ENCODE results near the gene FBLN1.

Gene FBLN1

DNA sequence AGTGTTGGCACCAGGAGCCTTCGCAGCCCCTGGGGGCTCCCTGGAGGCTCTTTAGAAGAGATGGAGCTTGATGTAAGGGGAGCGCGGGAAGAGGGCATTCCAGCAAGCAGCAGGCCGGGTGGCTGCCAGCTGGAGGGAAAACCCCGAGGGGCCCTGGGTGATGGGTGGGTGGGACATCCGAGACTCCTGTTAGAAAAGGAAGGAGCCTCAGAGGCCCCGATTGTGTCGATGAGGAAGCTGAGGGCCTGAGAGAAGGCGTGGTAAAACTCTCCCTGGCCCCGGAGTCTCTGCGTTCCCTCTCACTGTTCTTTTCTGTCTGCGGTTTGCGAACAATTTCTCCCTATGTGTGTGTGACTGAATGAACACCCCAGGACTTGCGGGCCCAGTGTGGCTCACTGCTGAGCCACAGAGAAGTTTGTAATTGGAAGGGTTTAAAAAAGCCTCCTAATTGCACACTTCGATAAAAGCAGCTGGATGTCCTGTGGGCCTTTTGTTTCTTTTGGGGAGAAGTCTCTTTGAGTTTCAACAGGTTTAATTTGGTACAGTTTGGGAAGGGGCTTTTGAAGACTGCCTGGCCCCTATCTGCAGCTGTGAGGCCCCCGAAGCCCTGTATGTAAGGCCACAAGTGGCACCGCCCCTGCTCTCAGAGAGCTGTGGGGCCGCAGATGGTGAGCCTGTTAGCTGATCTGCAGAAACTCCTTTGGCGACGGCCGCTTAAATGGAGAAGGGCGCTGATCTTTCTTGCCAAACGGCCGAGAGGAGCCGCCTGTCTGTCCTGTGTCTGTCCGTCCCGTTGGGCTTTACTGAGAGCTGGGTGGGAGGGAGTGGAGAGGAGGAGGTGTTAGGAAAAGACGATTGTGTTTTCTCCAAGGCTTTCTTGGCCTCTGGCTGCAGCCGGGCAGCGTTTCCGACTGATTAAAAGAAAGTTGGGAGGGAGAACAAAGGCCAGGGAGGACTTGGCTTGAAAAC is 2.0 kb downstream of the FBLN1 start:
- DNase-seq: no peak

DNA sequence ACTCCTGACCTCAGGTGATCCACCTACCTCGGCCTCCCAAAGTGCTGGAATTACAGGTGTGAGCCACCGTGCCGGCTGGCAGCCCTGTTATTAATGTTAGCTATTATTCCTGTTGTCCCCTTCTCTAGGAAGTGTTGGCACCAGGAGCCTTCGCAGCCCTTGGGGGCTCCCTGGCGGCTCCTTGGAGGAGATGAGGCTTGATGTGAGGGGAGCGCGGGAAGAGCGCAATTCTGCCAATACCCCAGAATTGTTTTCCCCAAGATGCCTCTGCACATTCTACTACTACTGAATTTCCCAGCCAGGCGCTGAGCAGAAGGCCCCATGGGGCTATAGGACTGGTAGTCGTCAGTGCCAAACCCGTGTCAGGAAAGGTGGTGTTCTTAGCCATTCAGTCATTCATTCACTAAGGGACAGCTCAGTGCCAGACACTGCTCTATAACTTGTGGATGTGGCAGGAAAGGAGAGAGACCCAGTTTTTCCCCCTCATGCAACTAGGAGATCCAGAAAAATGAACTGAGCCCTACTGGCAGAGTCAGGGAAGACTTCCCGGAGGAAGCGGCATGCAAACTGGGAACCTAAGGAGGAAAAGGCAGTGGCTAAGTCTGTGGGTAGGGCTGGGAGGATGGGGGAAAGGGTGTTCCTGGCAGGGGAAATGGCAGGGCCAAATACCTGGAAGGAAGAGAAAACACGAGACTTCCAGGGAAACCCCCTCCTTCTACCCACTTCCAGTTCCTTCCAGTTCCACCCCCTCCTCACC is 3.5 kb downstream of the FBLN1 start:
- no peak for DNase-seq

DNA sequence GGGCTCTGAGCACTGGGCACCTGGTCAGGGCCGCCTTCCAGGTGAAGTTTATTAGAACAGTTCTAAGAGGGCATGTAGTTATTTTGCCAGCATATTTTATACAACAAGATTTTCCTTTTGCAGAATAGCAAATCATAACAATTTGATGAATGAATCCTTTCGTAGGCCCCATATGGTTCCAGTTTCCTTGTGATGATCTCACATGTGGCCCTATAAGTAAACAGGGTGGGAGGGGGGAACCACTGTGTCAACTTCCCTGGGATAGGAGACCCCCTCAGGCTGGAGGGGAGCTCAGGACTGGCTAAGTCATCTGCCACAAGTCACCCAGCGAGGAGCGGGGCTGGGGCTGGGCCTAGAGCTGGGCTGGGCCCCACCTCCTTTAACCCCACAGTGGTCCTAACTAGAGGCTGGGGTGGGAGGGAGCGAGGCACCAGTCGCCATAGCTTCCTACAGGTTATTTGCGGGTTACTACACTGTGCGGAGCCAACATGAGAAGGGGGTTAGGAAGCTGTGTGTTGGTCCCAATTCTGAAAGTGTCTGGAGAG is 4.2 kb downstream of the FBLN1 start:
- no peak for DNase-seq

DNA sequence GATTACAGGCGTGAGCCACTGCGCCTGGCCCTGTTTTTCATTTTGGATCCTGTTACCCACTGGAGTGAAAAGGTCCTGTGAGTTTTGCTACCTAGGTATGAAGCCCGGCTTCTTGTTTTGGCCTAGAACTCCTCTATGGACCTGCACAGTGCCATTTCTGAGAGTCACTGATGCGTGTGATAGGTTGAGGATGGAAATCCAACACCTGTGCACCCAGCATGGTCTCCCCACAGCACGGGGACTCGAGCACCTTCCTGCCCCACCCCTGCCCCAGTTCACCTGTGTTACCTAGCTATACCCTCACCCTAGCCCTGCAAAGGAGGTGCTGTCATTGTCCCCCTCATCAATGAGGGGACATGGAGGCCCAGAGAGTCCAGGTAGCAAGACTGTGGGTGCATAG is 5.1 kb downstream of the FBLN1 start:
- no peak for DNase-seq

DNA sequence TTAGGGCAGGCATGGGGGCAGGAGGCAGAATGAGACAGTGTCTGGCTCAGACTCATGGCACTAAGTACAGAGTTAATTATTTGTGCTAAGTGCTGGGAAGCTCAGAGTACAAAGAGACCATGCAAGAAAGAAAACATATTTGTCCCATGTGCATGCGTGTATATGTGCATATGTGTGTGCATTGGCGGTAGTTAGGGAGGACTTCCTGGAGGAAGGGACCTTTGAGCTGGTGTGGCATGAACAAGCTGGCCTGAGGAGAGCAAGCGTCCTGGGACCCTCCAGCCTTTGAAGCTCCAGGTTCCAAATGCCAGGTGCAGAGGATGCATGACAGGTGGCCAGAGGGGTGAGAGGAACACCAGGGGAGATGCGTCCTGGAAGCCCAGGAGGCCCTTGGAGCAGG is 6.1 kb downstream of the FBLN1 start:
- no peak for DNase-seq

DNA sequence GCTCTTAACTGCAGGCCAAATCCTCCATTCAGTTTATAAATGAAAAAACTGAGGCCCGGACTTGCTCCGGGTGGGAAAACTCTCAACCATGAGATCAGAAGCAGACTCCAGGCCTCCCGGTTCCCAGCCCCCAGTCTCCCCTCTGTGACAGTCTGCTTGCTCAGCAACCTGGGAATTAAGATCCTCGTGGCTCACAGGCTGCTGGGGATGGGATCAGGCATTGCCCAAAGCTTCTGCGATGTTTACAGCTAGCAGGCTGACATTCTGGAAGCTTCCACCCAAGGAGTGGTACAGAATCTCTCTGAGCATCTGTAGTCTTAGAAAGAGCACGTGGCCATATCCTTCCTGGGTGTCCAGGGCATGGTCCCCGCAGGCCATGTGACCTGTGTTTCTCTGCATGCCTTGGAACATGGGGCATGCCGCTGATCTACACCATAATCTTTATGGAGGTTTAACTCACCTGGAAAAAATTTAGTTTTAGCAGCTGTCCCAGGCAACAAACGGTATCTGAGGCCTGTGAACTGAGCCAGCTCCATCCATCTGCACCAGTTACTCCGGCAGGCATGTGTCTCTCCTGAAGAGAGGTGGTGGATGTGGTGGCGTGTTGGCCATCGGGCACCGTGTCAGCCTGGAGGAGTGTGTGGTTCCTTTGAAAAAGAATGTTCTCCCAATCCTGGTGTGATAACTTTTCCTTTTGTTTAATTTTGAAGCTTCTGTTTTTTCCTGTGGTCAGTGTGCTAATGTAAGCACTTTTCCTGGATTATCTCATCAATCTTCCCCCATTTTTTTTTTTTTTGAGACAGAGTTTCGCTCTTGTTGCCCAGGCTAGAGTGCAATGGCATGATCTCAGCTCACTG is 7.9 kb downstream of the FBLN1 start:
- DNase-seq: no peak

DNA sequence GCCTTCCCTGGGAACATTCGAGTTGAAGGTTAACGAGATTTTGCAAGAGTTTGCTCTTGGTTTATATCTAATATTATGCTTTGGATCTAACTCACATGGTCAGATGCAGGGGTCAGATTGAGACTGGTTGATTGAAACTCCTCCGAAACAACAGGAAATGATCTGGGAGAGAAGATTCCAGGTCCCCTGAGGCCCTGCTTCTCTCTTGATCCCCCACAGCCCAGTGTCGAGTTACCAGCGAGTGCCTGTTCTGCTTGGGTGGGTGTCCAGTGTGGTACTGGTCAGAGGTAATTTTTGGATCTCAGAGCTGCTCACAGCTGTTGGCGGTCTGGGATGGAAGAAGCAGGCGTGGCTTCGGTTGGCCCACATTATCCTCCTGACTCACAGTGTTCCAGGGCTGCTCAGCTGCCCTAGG is 9.2 kb downstream of the FBLN1 start:
- DNase-seq: no peak

DNA sequence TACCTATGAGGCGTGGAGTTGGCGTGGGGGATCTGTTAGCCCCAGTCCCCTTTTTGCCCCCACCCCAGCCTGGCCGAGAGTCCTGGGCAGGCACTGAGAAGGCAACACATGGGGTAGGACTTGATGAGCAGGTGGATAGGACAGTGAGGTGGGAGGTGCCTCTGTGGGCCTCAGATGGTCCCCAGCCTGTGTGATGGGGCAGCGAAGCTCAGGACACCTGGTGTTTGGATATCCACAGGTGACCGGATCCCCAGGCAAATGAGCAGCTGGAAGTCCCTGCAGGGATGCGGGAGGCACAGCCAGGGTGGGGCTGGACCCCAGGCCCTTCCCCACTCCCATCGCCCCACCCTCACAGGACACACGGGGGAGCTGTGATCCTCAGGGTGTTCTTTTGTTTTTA is 9.7 kb downstream of the FBLN1 start:
- no peak for DNase-seq

DNA sequence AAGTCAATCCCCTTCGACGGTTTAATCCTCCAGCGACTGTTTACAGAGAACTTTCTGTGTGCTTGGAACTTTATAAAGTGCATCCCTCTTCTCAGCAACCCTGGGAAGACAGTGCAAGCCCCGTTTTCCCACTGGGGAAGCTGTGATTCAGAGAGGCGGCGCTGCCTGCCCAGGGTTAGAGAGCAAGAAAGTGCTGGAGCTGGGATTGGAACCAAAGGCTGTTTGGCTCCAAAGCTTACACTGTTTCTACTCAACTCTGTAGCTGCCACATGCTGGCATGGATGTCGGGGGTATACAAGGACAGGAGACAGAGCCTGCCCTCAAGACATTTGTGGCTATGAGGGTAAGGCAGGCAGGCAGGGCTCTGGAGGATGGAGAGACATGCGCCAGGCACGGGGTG is 13.0 kb downstream of the FBLN1 start:
- DNase-seq: no peak

DNA sequence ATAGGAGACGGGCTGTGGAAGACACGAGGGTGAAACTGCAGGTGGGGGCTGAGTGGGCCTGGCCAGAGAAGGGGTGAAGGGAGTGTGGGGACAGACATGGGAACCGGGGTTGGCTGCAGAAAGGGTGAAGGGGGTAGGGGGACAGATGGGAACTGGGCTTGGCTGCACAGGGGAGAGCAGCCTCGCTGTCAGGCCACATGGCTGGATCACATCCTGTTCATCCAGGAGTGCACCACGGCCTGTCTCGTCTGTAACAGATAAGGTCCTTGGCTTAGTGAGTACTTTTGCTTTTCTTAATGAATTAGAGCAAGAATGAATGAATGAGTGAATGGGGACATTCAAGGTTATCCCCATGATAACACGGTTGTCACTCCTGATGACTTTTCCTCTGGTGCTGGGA is 13.5 kb downstream of the FBLN1 start:
- no peak for DNase-seq

DNA sequence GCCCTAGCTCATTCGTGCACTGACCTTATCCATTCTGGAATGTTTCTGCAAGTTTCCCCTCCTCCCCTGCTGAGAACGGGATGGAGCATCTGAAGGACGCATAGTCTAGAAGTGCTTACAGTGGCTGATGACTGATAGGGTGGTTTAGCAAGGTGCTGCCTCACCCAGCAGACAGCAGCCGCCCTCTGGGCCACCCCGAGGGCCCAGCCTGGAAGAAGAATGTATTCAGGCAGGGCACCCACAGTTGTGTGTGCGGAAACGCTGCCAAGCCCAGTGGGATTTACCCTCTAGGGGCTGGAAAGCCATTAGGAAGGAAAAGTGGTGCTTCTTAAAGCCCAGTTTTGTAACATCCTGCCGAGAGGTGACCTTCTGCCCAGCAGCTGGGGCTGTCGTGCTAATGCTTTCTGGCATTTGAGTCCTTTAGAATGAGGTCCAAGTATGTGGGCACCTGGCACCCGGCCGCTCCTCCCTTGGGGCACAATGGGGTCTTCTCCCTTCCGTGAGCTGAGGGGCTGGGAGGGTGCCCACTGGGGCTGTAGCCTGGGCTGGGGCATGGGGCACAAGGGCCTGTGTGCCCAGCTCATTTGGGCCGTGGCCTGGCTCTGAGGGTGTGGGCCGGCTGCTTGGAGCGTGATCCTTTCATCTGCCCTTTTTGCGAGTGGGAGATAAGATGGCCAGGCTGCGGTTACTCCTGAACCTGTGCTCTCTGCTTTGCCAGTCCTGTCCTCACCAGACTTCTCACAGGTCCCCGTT is 14.4 kb downstream of the FBLN1 start:
- DNase-seq: no peak

DNA sequence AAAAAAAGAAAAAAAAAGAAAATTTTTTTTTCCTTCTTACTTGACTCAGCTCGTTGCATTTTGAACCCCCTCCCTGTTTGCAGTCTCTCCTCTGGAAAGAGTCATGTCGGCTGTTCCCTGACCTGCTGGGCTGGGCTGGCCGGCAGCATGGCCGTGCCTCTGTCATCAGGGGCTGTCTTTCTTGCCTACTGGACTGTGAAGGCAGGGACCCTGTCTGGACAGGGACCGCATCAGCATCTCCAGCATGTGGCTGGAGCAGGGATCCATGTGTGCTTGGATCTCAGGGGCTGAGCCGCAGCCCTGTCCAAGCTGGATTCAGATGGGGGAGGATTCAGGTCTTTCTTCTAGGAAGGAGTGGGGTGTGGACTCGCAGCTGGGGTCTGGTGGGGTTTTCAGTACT is 15.5 kb downstream of the FBLN1 start:
- no peak for DNase-seq

DNA sequence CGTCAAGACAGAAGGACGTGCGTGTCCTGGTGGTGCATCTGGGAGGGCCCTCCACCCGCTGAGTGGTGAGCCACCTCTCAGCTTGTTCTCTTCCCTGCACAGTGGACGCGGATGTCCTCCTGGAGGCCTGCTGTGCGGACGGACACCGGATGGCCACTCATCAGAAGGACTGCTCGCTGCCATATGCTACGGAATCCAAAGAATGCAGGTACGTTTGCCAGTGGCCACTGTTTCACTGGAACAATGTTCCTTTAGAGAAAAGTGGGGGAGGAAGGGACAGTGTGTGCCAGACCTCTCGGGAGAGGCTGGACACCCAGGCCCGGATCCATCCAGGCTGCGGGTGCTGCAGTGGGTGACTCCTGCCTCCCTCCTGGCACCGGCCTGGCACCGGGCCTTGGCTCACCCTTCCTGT is 15.9 kb downstream of the FBLN1 start:
- no peak for DNase-seq

DNA sequence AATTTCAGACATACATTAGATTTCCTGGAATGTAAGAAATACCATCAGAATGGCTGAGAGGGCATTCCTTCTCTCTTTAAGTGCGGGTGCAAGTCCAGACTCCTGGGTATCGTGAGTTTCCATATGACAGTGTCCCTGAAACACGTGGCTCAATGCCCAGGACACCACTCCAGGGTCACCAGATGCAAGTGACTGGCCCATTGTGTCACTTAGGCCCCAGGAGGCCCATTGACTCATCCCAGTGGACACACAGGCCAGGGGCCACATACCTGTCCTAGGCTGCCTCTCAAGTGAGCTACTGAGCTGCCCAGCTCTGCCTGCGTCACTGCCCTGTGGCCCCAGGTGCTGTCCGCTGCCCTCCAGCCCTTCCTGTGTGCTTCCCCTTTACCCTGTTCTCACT is 18.5 kb downstream of the FBLN1 start:
- no peak for DNase-seq

DNA sequence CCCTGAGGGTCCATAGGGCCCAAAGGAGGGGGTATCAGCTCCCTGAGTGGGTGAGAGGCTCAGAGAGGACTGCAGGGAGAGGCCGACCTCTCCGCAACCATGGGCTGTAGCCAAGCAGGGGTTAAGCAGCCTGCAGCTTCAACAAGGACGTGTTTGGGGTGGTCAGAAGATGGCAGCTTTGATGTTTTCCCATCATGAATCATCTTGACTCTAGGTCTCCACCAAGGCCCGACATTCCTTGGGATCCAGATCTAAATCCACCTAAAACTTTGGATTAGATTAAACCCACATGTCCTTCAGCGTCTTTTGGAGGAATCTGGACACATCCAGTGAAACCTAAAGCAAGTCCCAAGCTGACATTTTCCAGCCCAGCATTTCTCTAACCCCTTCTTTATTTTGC is 19.8 kb downstream of the FBLN1 start:
- DNase-seq: no peak

DNA sequence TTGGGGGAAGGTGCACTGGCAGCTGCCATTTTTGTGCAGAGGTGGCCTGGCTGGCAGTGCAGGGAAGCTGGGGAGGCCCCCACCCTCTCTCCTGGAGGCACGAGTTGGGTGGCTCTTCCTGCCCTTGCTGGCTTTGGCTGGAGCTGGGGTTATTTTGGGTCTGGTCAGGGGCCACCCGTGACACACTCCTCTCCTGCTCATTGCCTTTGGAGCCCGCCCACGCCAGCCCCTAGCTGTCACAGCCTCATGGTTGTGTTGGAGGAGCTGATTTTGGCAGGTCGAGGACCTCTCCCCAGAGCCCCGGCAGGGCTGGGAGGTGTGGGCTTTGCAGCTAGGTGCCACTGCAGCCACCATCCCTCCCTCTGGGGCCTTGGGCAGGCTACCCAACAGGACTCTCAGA is 21.5 kb downstream of the FBLN1 start:
- DNase-seq: no peak

DNA sequence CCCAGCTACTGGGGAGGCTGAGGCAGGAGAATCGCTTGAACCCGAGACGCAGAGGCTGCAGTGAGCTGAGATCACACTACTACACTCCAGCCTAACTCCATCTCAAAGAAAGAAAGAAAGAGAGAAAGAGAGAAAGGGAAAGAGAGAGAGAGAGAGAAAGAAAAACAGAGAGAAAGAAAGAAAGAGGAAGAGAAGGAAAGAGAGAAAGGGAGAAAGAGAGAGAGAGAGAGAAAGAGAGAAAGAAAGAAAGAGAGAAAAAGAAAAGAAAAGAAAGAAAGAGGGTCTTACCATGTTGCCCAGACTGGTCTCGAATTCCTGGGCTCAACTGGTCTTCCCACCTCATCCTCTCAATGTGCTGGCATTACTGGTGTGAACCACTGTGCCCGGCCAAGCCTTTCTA is 22.3 kb downstream of the FBLN1 start:
- no peak for DNase-seq

DNA sequence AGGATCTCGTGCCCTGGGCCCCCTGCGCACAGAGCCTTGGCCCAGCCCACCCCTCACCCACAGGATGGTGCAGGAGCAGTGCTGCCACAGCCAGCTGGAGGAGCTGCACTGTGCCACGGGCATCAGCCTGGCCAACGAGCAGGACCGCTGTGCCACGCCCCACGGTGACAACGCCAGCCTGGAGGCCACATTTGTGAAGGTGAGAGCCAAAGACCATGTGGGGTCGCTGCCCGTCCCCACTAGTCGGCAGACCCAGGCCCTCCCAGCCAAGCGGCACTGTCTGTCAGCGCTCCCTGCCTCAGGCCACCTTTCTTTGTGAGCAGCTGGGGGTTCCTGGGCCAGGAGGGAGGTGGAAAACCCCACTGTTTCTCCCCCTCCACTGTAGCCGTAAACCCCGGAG is 22.8 kb downstream of the FBLN1 start:
- DNase-seq: no peak

DNA sequence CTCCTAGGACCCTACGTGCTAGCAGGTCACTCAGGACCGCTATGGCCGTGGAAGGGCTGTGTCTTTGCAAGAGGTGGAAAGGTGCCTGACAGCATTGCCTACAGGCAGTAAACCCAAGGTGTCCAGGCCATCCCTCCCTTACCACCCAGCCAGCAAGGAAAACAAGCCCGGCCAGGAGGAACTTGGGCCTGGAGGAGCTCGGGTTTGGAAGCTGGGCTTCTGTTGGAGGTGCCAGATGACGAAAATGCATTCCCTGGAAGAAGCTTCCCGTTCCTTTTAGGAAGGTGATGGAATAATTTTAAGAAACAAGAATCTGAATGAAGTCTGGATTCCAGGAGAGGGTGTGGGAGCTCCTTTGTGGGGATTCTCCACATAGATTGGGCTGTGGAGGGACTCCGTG is 23.6 kb downstream of the FBLN1 start:
- no peak for DNase-seq

DNA sequence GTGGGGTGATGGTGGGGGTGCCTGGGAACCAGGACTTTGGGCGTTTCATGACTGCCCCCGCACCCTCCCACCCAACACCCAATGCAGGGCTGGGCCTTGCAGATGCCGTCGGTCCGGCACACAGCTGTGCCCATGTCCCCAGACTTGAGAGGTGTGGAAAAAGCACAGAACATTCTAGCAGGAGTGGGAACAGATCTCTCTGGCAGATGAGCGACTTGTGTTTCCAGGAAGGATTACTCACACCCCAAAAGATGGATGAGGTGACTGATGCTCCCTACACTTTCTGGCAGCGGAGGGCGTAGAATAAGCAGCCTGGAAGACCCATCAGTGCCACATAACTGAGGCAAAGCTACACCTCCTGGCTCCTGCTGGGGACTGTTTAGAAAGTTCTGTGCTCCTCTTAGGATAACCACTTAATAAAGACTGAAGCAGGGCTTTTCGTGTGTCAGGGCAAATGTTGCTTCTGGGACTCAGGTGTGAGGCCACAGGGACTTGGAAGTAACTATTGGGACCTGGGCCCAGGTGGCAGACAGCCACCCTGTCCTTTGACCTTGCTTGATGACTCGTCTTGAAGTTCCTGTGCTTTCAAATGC is 24.2 kb downstream of the FBLN1 start:
- no peak for DNase-seq

DNA sequence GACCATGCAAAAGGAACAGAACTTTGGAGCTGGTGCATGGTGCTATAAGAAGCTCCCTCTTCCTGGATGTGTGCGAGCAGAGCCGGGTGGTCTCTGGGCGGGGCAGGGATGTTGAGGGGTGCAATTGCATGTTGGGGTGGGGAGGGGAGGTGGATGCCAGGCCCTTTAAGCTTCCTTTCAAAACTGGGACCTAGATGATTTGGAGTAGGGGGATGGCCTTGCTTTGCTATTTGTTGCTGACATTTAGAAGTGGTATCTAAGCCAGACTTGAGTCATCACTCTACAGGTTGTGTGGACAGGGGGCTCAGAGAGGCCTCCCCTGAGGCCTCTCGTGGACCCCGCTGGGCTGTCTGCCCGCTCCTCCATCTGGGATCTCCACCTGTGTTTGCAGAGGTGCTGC is 24.8 kb downstream of the FBLN1 start:
- DNase-seq: no peak

DNA sequence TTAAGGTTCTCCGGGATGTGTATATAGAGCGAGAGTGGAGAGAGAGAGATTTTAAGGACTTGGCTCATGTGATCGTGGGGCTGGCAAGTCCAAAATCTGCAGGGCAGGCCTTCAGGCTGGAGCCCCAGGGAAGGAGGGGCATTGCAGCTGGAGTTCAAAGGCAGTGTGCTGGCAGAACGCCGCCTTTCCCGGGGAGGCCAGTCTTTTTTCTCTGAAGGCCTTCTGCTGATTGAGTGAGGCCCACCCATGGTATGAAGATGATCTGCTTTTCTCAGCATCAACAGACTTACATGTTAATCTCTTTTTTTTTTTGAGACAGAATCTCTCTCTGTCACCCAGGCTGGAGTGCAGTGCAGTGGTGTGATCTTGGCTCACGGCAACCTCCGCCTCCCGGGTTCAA is 25.4 kb downstream of the FBLN1 start:
- no peak for DNase-seq
